ENCODE results near the gene CCR6. TPM values are rescaled to one million over a fixed set of nuclear protein-coding genes. Genes with fewer than 3 reads are reported as not detected.

Gene CCR6
- total RNA-seq (2022; extraction: Qiagen RNA extraction; ENCODE audit: low read depth) = 0.03 to 0.09 TPM in 2 of 5 replicates, not detected in the others

GRCh38 chr6:167122827-167123657, at the start of gene CCR6:
TSS of gene CCR6 (plus strand) at chr6:167123096. CDS start at chr6:167136135, 13,039 bp downstream.

GRCh38 chr6:167157863-167158262, 35.0 kb downstream of the CCR6 start, which contains the start of gene GPR31:
TSS of gene GPR31 (minus strand) at chr6:167157980. CDS start at chr6:167157831, 149 bp downstream.

Other genes with a start within 250 kb of the CCR6 start
- gene RNASET2, start 166.5 kb upstream of the CCR6 start, total RNA-seq (2022; extraction: Qiagen RNA extraction; ENCODE audit: low read depth) = 11.5 to 16.5 TPM (median 14.4 TPM) in 5 replicates
- gene CEP43, start 123.7 kb upstream of the CCR6 start, total RNA-seq (2022; extraction: Qiagen RNA extraction; ENCODE audit: low read depth) = 8.1 to 11.1 TPM (median 10.3 TPM) in 5 replicates
- gene GPR31, start 34.9 kb downstream of the CCR6 start, total RNA-seq (2022; extraction: Qiagen RNA extraction; ENCODE audit: low read depth) = not detected in 5 replicates
- gene UNC93A, start 168.2 kb downstream of the CCR6 start, total RNA-seq (2022; extraction: Qiagen RNA extraction; ENCODE audit: low read depth) = not detected in 5 replicates
- gene TTLL2, start 202.0 kb downstream of the CCR6 start, total RNA-seq (2022; extraction: Qiagen RNA extraction; ENCODE audit: low read depth) = not detected in 5 replicates